Tibial nerve (tissue), 3 donors: ENCODE measurements around the gene RBPJL.

ENCODE experiments used
- CTCF ChIP-seq, 5 experiments: fragments of 200-600 bp in 3 of 5; fragments of 450-650 bp in 2 of 5; sonication (generic) in 3 of 5; IDR thresholded peaks; one replicate each; pipeline ENCODE4 v1.5.1; 2016 to 2019; ENCODE audit warnings: antibody characterized with exemption in 5 of 5, mild to moderate bottlenecking in 3 of 5, moderate library complexity in 2 of 5
- POLR2A ChIP-seq, 2 donors: fragments of 450-650 bp; IDR thresholded peaks; one replicate each; pipeline ENCODE4 v1.6.1; 2017; ENCODE audit warnings: antibody characterized with exemption in 2 of 2, mild to moderate bottlenecking in 2 of 2, moderate library complexity in 2 of 2

- TF ChIP-seq CTCF (IDR thresholded peaks at IDR 0.05) = no peak
- no peak for TF ChIP-seq POLR2A (IDR thresholded peaks at IDR 0.05)
Observed at GRCh38 chr20:45301824-45302271, 4.8 kb upstream of the RBPJL start.
